DND-41 (cell line): ENCODE results near the gene C1orf210.

Experiments
- ATAC-seq: fragments of 200-7000 bp; cut with Tn5 transposase; 3 replicates; pipeline ENCODE4 v1.9.1; 2021; ENCODE audit warnings: low read depth; ENCODE audit not compliant: insufficient read depth
- DNase-seq: peaks from one replicate; pipeline ENCODE4 v3.0.0-alpha.2; 2020
- H2AFZ ChIP-seq: 2 replicates; pipeline ENCODE4 v1.6.0; 2012; ENCODE audit warnings: low read depth, low read length
- H3K27ac ChIP-seq: 2 replicates; pipeline ENCODE4 v1.5.1; 2012; ENCODE audit warnings: low read length, inconsistent platforms
- H3K27me3 ChIP-seq: fragments of 200-600 bp; sonication (generic); 2 replicates; pipeline ENCODE4 v1.6.0; 2012; ENCODE audit warnings: low read length, mild to moderate bottlenecking, inconsistent platforms; ENCODE audit not compliant: insufficient read depth, poor library complexity
- H3K36me3 ChIP-seq: 2 replicates; pipeline ENCODE4 v1.5.1; 2012; ENCODE audit warnings: low read length, inconsistent platforms; ENCODE audit not compliant: insufficient read depth
- H3K4me1 ChIP-seq: 2 replicates; pipeline ENCODE4 v1.5.1; 2012; ENCODE audit warnings: mild to moderate bottlenecking, low read length; ENCODE audit not compliant: insufficient read depth
- H3K4me2 ChIP-seq: 2 replicates; pipeline ENCODE4 v1.6.0; 2012; ENCODE audit warnings: mild to moderate bottlenecking, moderate library complexity, low read length, inconsistent platforms; ENCODE audit not compliant: insufficient read depth
- H3K4me3 ChIP-seq, 2 experiments: fragments of 200-600 bp in 1 of 2; shearing (Covaris generic) in 1 of 2; 2 replicates each; pipeline ENCODE4 v1.5.1; 2012 to 2016; ENCODE audit warnings: inconsistent platforms in 2 of 2, low read length in 2 of 2, mild to moderate bottlenecking in 2 of 2, low read depth in 1 of 2, moderate library complexity in 1 of 2
- H3K79me2 ChIP-seq: 2 replicates; pipeline ENCODE4 v1.6.0; 2012; ENCODE audit warnings: low read length, inconsistent platforms; ENCODE audit not compliant: insufficient read depth
- H3K9ac ChIP-seq: 2 replicates; pipeline ENCODE4 v1.6.0; 2012; ENCODE audit warnings: low read depth, mild to moderate bottlenecking, inconsistent platforms, low read length, moderate library complexity
- H3K9me3 ChIP-seq: 2 replicates; pipeline ENCODE4 v1.5.1; 2012; ENCODE audit warnings: low read length, moderate library complexity, mild to moderate bottlenecking, inconsistent platforms; ENCODE audit not compliant: insufficient read depth, severe bottlenecking
- H4K20me1 ChIP-seq: 2 replicates; pipeline ENCODE4 v1.6.0; 2012; ENCODE audit warnings: low read length; ENCODE audit not compliant: insufficient read depth
- EZH2 ChIP-seq: IDR thresholded peaks from 3 replicates; pipeline ENCODE4 v1.6.1; 2012; ENCODE audit warnings: borderline replicate concordance, low read depth, mild to moderate bottlenecking, moderate library complexity, low read length, inconsistent platforms; ENCODE audit not compliant: severe bottlenecking
- TF ChIP-seq, protein P1 (sequence below): IDR thresholded peaks from 2 replicates; pipeline ENCODE4 v1.5.1; 2012; ENCODE audit warnings: borderline replicate concordance, low read length, moderate library complexity, mild to moderate bottlenecking; ENCODE audit not compliant: poor library complexity, severe bottlenecking; ENCODE audit errors: extremely low read depth

Gene C1orf210

DNA sequence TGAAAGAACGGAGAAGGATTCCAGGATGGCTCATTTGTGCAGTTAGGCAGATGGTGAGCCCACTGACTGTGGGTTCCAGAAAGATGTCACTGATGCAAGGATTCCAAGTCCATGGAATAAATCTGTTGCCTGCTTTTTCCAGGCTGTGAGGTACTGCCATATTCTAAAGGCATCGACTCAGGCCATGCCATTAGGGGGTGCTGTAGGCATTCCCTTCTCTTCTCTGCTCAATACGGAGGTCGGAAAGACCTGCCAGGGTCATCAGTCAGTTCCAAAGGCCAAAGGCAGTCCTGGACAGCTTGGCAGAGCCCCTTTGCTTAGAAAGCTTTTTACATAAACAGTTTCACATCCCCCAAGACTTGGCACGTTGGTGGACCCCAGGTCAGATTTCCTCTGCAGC is 47.3 kb downstream of the C1orf210 start:
- no peak for DNase-seq
- peaks cover 6% of the 10 kb centered on the region for H3K27me3 ChIP-seq

DNA sequence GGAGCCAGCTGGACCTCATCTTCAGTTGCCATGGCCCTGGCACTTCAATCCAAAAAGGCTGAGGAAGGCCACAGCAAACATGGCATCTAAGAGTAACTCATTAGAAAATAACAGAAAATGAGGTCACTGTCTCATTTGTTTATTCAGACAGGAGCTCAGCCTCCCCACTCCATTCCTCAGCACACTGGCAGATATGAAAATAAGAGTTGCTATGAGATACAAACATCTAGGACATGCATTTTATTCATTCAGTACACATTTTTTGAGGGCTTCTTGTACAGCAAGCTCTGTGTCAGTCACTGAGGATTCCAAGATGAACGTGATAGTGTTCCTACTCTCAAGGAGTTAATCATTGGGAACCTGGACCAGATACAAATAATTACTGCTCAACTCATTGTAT is 48.3 kb downstream of the C1orf210 start:
- no peak overlapping the region for H3K4me2 ChIP-seq
- H3K4me3 ChIP-seq: no peak overlapping the region
- TF ChIP-seq EZH2: no peak
- TF ChIP-seq, protein P1, sequence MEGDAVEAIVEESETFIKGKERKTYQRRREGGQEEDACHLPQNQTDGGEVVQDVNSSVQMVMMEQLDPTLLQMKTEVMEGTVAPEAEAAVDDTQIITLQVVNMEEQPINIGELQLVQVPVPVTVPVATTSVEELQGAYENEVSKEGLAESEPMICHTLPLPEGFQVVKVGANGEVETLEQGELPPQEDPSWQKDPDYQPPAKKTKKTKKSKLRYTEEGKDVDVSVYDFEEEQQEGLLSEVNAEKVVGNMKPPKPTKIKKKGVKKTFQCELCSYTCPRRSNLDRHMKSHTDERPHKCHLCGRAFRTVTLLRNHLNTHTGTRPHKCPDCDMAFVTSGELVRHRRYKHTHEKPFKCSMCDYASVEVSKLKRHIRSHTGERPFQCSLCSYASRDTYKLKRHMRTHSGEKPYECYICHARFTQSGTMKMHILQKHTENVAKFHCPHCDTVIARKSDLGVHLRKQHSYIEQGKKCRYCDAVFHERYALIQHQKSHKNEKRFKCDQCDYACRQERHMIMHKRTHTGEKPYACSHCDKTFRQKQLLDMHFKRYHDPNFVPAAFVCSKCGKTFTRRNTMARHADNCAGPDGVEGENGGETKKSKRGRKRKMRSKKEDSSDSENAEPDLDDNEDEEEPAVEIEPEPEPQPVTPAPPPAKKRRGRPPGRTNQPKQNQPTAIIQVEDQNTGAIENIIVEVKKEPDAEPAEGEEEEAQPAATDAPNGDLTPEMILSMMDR: no peak
- no peaks in the 10 kb centered on the region for H3K79me2 ChIP-seq
- no peak overlapping the region for H3K9ac ChIP-seq
- H3K36me3 ChIP-seq: no peaks in the 10 kb centered on the region
- no peak overlapping the region for H3K27ac ChIP-seq
- peaks cover 5% of the 10 kb centered on the region for H3K27me3 ChIP-seq
- no peaks in the 10 kb centered on the region for H3K9me3 ChIP-seq
- no peak for DNase-seq
- ATAC-seq: no peak
- no peak overlapping the region for H2AFZ ChIP-seq
- H3K4me1 ChIP-seq: no peaks in the 10 kb centered on the region
- no peaks in the 10 kb centered on the region for H4K20me1 ChIP-seq

More for the DNA sequence above, 47.3 kb downstream of the C1orf210 start:
- H4K20me1 ChIP-seq: no peaks in the 10 kb centered on the region
- H3K9me3 ChIP-seq: no peaks in the 10 kb centered on the region
- H3K4me1 ChIP-seq: no peaks in the 10 kb centered on the region
- no peak overlapping the region for H3K27ac ChIP-seq
- H3K9ac ChIP-seq: no peak overlapping the region
- H2AFZ ChIP-seq: no peak overlapping the region
- no peak for ATAC-seq
- H3K4me3 ChIP-seq: no peak overlapping the region
- no peaks in the 10 kb centered on the region for H3K36me3 ChIP-seq
- no peaks in the 10 kb centered on the region for H3K79me2 ChIP-seq
- H3K4me2 ChIP-seq: no peak overlapping the region
- TF ChIP-seq, protein P1: peak; percentile 51
- TF ChIP-seq EZH2: no peak

DNA sequence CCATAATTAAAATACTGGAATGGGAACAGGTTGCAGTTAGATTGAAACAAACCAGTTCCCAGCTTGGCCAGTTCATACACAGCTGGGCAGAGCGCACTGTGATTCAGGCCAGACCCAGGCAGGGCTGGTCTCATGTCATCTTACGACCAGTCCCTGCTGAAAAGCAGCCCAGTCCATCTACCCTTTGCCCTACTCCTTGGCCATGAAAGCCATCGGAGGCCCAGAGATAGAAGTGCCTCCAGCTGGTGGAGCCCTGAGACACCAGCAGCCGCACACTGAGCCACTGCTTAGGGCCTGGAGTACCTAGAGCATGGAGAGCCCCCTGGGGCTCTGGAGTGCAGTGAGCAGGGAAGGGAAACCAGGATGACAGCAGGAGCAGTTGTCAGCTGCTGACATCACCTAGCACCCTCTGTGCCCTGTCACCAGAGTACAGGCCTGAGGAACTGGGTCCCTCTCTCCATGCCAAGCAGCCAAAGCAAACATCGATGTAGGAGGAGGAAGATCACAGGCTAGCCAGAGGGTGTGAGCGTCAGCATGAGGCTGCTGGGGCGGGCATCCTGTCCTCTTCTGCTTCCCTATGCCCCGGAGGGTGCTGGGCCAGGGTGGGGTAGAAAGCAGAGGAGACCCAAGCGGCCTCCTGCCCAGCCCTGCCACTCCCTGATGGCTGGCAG is 49.8 kb downstream of the C1orf210 start:
- H3K9ac ChIP-seq: no peak overlapping the region
- no peaks in the 10 kb centered on the region for H3K9me3 ChIP-seq
- no peak overlapping the region for H3K27ac ChIP-seq
- H3K4me1 ChIP-seq: no peaks in the 10 kb centered on the region
- no peak overlapping the region for H3K4me3 ChIP-seq
- H3K27me3 ChIP-seq: peaks cover 5% of the 10 kb centered on the region
- DNase-seq: no peak
- no peaks in the 10 kb centered on the region for H3K79me2 ChIP-seq
- TF ChIP-seq, protein P1: no peak
- no peak for TF ChIP-seq EZH2
- H2AFZ ChIP-seq: no peak overlapping the region
- no peaks in the 10 kb centered on the region for H4K20me1 ChIP-seq
- H3K36me3 ChIP-seq: no peaks in the 10 kb centered on the region
- no peak overlapping the region for H3K4me2 ChIP-seq
- no peak for ATAC-seq
